Neuron (in vitro differentiated cells): ENCODE data around the gene NFE2L3.
"Not testable (repeated sequence)": the region's sequence is repeated elsewhere in the genome, so short reads cannot be mapped to it uniquely, and the experiment has no call there.

Experiments
- H2AFZ ChIP-seq: one replicate; pipeline ENCODE4 v1.6.1; 2013; ENCODE audit warnings: low read depth, mild to moderate bottlenecking, inconsistent platforms, low read length, moderate library complexity
- H3K27me3 ChIP-seq: one replicate; pipeline ENCODE4 v1.6.1; 2013; ENCODE audit warnings: low read length; ENCODE audit not compliant: insufficient read depth
- H3K36me3 ChIP-seq: one replicate; pipeline ENCODE4 v1.6.1; 2013; ENCODE audit warnings: low read length; ENCODE audit not compliant: insufficient read depth
- H3K4me1 ChIP-seq: one replicate; pipeline ENCODE4 v1.6.1; 2013; ENCODE audit warnings: low read length; ENCODE audit not compliant: insufficient read depth
- H3K4me3 ChIP-seq: 2 replicates; pipeline ENCODE4 v1.5.1; 2013; ENCODE audit warnings: mild to moderate bottlenecking, low read length, moderate library complexity
- H3K9me3 ChIP-seq: one replicate; pipeline ENCODE4 v1.6.1; 2013; ENCODE audit warnings: low read length

NFE2L3 gene

DNA sequence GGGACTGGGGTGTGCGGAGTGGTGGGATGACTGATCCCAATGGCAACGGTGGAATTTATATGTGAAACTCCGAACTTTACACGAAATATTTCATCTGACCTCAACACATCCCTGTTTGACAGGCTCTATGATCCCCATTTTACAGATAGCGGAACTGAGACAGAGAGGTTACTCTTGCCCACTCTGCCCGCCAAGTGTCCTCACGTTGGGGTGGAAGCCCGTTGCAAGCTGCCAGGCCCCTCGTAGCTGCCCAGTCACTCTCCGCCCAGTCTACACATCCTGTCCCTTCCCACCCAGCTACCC, 397 bp upstream of the NFE2L3 start:
- H3K4me1 ChIP-seq = no peaks in the 10 kb centered on the region
- H3K27me3 ChIP-seq = peaks cover 46% of the 10 kb centered on the region
- H3K4me3 ChIP-seq = peak overlapping the region; percentile 51
- H3K36me3 ChIP-seq = no peaks in the 10 kb centered on the region
- H3K9me3 ChIP-seq = peaks cover 10% of the 10 kb centered on the region
- peak overlapping the region; percentile 93 for H2AFZ ChIP-seq

DNA sequence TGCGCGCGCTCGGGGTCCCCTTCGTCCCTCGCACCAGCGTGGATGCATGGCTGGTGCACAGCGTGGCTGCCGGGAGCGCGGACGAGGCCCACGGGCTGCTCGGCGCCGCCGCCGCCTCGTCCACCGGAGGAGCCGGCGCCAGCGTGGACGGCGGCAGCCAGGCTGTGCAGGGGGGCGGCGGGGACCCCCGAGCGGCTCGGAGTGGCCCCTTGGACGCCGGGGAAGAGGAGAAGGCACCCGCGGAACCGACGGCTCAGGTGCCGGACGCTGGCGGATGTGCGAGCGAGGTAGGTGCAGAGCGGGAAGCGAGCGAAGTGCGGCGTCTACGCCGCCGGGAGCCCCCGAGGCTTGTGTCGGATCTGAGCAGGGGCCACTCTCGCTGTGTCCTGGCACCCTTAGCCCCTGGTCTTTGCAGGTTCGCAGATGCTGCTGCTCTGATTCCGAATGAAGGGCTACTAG, 813 bp downstream of the NFE2L3 start:
- H3K36me3 ChIP-seq, H3K4me1 ChIP-seq, H3K9me3 ChIP-seq: not testable (repeated sequence)
- peaks cover 46% of the 10 kb centered on the region for H3K27me3 ChIP-seq
- peak overlapping the region; percentile 51 for H3K4me3 ChIP-seq
- peak overlapping the region; percentile 93 for H2AFZ ChIP-seq

DNA sequence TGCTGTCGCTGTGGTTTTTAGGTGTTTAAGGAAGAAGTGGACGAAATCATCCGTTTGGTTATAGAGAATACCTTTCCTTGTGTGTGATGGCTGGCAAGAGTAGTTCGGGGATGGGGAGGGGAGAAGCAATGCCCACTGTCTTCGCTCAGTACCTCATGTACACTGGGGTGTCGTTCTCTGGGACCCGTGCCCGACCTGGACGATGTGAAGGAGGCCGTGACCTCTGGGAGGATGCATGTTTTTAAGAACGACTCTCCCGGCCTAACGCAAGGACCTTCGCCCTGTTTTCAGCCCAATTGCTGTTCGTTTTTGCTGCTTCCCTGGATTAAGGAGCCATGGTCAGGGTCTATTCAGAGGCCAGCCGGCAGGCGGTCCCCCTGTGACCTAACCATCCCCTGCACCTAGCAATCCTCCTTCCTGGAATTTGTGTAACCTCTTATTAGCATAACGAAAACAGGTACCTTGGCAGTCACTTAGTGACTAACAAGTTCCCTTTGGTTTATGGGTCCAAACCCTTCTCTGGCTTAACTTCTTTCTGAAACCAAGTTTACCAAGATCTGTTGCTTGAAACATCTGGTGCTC, 1.3 kb downstream of the NFE2L3 start:
- Histone ChIP-seq H3K4me1 (no peaks in the 10 kb centered on the region), H3K9me3 (peaks cover 10% of the 10 kb centered on the region), H3K4me3 (no peak overlapping the region), H2AFZ (no peak overlapping the region), H3K27me3 (peaks cover 46% of the 10 kb centered on the region), H3K36me3 (no peaks in the 10 kb centered on the region)

DNA sequence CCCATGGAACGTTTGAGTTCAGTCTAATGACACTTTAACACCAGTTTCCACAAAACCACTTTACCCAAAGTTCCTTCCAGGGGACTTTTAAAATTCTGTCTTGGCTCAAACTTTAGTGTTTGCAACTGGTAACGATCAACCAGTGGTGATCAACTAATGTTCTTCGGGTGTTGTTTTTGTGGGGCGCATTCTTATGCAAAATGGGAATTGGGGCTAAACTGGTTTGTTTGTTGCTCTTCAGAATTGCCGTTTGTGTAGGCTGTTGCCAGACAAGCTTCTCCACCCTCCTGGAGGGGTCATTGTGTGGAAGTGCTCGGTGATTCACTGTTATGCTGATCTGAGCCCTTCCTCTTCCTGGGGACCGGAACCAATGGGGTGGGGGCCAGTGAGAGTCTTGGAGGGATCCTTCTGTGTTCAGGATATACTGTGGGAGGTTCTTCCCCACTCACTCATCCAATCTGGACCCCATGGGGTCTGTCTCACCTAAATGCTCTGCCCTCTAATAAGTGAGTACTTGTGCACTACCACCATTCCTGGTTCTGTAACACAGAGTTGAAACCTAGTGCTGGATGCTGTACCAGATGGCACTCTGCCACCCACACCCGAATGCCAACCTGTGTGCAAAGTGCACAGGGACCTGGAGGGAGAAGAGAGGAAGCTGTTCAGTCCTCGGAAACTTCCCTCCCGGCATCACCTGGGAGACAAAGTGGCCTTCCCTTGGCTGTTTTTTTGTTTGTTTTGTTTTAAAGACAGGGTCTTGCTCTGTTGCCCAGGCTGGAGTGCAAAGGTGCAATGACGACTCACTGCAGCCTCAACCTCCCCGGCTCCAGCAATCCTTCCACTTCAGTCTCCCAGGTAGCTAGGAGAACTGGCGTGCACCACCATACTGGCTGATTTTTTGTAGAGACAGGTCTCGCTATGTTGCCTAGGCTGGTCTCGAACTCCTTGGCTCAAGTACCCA, 2.1 kb downstream of the NFE2L3 start:
- peaks cover 46% of the 10 kb centered on the region for H3K27me3 ChIP-seq
- H3K4me3 ChIP-seq = no peak overlapping the region
- peaks cover 10% of the 10 kb centered on the region for H3K9me3 ChIP-seq
- peaks cover 3% of the 10 kb centered on the region for H3K4me1 ChIP-seq
- no peaks in the 10 kb centered on the region for H3K36me3 ChIP-seq
- H2AFZ ChIP-seq = no peak overlapping the region

DNA sequence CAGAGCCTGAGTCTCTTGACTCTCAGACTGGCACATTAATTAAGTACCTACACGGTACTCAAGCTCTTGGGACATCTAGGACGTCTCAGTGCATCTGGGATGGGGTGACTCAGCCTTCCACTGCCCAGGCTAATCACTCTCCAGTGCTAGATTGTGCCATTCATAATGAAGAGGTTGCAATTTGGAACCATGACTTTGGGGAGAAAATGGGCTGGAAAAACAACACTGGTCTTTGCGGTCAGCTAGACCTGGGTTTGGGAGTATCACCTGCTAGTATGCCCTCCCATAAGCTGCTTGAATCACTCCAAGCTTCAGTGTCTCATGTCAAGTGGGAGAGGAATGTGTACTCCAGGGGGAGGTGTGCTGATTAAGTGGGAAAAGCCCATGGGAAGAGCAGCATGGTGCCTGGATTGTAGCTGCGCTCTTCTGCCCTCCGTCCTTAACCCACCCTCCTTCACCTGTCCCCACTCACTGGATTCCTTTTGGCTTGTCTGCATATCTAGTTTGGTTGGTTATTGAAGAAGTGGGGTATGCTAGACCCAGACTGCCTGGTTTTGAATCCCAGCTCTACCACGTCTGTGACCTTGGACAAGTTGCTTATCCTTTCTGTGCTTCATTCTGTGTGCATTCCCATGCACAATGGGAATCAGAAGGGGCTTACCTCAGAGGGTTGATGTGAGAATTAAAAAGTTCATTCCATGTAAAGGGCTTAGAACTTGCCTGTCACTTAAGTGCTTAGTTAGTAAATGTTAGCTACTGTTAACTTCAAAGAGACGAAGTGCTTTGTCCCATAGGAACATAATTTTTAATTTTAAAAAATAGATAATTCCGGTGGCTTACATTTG, 3.8 kb downstream of the NFE2L3 start:
- Histone ChIP-seq H3K4me1 (peaks cover 8% of the 10 kb centered on the region), H3K36me3 (no peaks in the 10 kb centered on the region), H3K27me3 (peaks cover 40% of the 10 kb centered on the region), H3K9me3 (peaks cover 10% of the 10 kb centered on the region), H3K4me3 (no peak overlapping the region), H2AFZ (no peak overlapping the region)

DNA sequence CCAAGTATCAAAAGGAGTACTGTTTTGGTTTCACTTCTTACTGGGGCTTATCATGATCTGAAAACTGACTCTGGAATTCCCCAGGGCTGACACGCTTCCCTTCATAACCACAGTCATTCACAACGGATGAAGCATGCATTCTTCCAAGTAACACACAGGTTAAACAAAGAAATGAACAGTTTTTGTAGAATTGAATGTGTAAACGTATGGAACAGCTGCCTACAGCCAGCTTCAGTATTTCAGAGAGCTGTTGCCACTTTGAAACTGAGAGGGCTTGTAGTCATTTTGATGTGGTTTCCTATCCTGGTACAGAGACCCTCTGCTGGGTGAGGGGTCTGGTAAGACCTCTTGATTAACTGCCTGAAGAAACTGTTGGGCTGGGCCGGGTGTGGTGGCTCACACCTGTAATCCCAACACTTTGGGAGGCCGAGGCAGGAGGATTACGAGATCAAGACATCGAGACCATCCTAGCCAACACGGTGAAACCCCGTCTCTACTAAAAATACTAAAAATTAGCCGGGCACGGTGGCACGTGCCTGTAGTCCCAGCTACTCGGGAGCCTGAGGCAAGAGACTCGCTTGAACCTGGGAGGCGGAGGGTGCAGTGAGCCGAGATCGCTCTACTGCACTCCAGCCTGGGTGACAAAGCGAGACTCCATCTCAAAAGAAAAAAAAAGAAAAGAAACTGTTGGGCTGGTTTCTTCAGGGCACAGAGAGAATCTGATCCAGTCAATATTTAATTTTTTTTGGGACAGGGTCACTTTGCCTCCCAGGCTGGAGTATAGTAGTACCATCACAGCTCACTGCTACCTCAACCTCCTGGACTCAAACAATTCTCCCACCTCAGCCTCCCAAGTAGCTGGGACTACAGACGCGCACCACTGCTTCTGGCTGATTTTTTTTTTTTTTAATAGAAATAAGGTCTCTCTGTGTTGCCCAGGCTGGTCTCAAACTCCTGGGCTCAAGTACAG, 4.7 kb downstream of the NFE2L3 start:
- Histone ChIP-seq H3K4me3 (no peak overlapping the region), H3K27me3 (peaks cover 30% of the 10 kb centered on the region)

DNA sequence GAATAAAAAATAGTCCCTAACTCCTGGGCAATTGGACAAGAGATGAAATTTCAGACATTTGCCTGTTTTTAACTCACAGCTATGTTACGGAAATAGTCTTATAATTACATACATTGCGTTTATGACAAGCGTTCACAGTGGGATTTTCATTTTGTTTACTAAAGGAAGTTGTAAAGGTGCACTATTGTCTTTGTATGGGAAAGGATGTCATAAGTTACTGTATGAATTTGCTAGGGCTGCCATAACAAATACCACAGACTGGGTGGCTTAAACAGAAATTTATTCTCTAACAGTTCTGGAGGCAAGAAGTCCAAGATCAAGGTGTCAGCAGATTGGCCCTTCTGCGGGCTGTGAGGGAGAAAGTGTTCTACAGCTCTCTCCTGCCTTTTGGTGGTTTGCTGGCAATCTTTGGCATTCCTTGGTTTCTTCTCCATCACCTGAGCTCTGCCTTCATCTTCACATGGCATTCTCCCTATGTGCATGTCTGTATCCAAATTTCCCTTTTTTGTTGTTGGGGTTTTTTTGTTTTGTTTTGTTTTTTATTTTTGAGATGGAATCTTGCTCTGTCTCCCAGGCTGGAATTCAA, 5.6 kb downstream of the NFE2L3 start:
- Histone ChIP-seq H3K4me3 (no peak overlapping the region), H2AFZ (no peak overlapping the region), H3K9me3 (peaks cover 5% of the 10 kb centered on the region), H3K27me3 (peaks cover 22% of the 10 kb centered on the region), H3K36me3 (no peaks in the 10 kb centered on the region), H3K4me1 (peaks cover 8% of the 10 kb centered on the region)

More for the DNA sequence above, 4.7 kb downstream of the NFE2L3 start:
- H3K36me3 ChIP-seq = no peaks in the 10 kb centered on the region
- H3K9me3 ChIP-seq = peaks cover 5% of the 10 kb centered on the region
- H3K4me1 ChIP-seq = peaks cover 8% of the 10 kb centered on the region
- H2AFZ ChIP-seq = no peak overlapping the region

DNA sequence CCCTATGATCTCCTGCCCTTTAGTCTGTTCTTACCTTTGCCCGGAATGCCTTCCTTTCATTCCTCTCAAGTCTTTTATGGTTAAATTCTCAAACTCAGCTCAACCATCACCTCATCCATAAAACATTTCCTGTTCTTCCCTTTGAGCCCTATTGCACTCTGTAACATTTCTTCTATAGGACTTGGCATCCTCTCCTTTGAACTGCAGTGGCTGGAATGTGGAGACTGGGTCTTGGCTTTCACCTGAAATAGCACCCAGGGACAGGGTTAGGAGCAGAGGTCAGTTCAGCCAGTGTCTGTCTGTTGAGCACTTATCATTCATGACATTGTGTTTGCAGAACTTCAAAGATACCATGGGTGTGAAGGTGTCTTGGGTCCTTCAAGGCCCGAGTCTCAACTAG, 7.2 kb downstream of the NFE2L3 start:
- H3K4me3 ChIP-seq = no peak overlapping the region
- H2AFZ ChIP-seq = no peak overlapping the region
- no peaks in the 10 kb centered on the region for H3K36me3 ChIP-seq
- H3K27me3 ChIP-seq = peaks cover 7% of the 10 kb centered on the region
- peaks cover 5% of the 10 kb centered on the region for H3K9me3 ChIP-seq
- peaks cover 8% of the 10 kb centered on the region for H3K4me1 ChIP-seq

DNA sequence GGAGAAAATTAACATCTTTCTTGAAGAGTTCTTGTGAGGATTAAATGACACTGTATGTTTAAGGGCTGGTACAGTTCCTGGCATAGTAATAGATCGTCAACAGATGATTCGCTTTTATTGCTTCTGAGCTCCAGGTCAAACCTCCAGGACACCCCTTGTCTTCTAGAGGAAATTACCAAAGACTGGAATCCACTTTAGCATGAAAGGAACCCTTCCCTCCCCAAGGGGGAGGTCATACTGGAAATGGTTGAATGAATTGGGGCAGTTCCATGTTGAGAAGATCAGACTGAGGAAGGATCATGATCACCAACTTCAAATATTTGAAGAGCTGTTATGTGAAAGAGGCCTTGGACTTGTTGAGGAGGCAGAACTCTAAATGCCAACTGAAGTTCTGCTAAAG, 8.9 kb downstream of the NFE2L3 start:
- Histone ChIP-seq H3K27me3 (no peaks in the 10 kb centered on the region), H3K9me3 (peaks cover 1% of the 10 kb centered on the region), H3K4me1 (peaks cover 8% of the 10 kb centered on the region), H3K4me3 (no peak overlapping the region), H2AFZ (no peak overlapping the region), H3K36me3 (no peaks in the 10 kb centered on the region)

DNA sequence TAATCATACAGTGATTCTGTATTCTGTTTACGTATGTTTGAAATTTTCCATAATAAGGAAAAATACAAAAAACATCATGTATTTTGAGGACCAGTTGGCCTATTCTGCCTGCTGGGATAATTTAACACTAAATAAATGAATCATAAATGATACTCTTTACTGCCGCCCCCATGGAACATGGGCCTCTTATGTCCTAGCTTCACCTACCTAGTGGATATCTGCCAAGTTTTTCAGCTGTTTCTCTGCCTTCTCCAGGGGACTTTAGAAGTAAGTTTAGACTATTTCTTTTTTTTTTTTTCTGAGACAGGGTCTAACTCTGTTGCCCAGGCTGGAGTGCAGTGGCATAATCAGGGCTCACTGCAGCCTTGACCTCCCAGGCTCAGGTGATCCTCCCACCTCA, 10.4 kb downstream of the NFE2L3 start:
- peaks cover 1% of the 10 kb centered on the region for H3K9me3 ChIP-seq
- peaks cover 8% of the 10 kb centered on the region for H3K4me1 ChIP-seq
- no peaks in the 10 kb centered on the region for H3K36me3 ChIP-seq
- no peak overlapping the region for H3K4me3 ChIP-seq
- H3K27me3 ChIP-seq = no peaks in the 10 kb centered on the region
- H2AFZ ChIP-seq = no peak overlapping the region

DNA sequence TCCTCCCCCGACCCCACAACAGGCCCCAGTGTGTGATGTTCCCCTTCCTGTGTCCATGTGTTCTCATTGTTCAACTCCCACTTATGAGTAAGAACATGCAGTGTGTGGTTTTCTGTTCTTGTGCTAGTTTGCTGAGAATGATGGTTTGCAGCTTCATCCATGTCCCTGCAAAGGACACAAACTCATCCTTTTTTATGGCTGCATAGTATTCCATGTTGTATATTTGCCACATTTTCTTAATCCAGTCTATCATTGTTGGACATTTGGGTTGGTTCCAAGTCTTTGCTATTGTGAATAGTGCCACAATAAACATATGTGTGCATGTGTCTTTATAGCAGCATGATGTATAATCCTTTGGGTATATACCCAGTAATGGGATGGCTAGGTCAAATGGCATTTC, 11.8 kb downstream of the NFE2L3 start:
- not testable (repeated sequence) for H3K27me3 ChIP-seq, H3K4me1 ChIP-seq, H3K4me3 ChIP-seq, H3K9me3 ChIP-seq, H2AFZ ChIP-seq, H3K36me3 ChIP-seq
